Measurements from ENCODE around the gene OMA1.
"Not testable (repeated sequence)": the region's sequence is repeated elsewhere in the genome, so short reads cannot be mapped to it uniquely, and the experiment has no call there.

Gene OMA1

GRCh38 chr1:58528518-58528917, 18.0 kb downstream of the OMA1 start:
- peak; percentile 76 for DNase-seq (ENCODE audit: low read depth)

DNA sequence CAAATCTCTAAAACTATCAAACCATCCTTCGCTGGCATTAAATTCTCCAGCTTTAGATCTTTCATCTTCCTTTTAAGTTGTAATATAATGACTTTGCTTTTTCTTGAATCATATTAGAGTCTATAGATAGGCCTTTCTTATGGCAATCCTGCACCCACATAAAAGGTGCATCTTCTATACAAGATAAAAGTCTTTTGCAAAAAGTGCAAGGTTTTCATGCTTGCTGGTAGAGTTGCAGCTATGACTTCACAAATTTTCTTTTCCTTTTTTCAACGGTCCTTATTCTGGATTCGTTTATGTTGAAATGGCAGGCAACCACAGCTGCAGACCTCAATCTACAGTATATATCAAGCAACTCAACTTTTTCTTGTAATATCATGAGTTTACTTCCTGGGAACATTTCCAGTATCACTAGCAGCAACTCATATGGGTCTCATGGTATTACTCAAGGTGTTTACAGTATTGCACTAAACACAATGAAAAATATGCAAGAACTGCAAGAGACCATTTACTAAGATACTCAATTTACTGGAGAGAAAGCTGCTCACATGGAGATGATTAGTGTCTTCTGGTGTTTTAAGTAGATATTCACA, 22.1 kb downstream of the OMA1 start:
- DNase-seq (ENCODE audit: low read depth), result peak; percentile 2

DNA sequence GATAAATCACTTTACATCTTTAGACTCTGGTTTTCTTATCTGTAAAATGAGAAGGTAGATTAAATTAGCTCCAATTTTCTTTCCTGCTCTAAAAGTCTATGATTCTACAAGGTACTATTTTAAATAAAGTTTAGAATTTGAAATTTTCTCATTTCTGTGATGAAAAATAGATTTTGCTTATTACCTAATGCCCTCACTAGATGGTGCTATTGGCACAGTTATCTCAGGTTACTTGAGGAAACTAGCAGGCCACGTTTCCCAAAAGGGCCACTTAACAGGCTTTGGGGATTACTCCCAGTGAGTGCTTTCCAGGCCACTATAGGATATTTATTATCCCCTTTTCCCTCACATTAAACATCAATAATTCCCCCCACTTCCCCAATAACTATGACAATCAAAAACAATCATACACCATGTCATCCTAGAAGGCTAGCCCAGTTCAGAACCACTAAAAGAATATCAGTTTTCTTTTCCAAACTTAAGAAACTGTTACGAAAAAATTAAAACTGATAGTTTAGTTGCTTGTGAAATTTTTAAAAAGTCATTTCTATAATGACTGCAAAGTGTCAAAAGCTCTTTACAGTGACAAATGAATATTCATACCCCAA, 30.6 kb downstream of the OMA1 start:
- peak; percentile 80 for DNase-seq (ENCODE audit: low read depth)

DNA sequence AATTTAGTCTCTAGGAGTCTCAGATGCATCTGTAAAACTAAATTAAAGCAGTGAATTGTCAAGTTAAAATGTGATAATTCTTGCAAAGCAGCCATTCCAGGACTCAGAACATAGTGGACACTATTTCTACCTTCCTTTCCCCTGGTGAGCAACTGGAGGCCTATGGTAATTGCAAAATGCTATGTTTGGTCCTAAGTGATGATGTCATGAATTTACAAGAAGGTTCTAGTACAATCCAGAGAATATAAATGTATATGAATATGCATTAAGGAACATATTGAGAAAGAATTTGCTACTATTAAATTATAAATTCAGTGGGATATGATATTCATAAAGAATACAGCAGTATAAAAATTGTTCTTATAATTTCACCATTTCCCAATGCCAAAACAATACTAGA, 32.6 kb downstream of the OMA1 start:
- no peak for DNase-seq (ENCODE audit: low read depth)

DNA sequence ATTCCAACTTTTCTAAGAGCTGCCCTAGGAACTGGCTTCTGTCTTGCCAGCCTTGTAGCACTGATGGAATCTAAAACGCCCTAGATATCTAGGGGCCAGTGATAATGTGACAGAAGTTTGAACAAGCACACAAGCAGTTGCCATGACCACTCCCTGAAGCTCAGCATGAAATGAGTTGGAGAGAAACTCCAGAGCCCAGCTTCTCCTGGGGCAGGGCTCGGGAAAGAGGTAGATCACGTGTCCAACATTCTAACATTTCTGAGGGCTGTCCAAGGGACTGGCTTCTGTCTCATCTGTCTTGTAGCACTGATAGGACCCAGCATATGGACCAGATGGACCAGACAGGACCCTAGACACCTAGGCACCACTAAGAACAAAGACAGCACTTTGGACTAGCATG, 37.9 kb downstream of the OMA1 start:
- DNase-seq (ENCODE audit: low read depth), result no peak

GRCh38 chr1:58505286-58505685, 41.2 kb downstream of the OMA1 start:
- no peak for DNase-seq (ENCODE audit: low read depth)

- no peak for DNase-seq (ENCODE audit: low read depth)
These were observed 44.0 kb downstream of the OMA1 start for GRCh38 chr1:58502519-58502918.

- DNase-seq (ENCODE audit: low read depth), result no peak
These were observed 46.5 kb downstream of the OMA1 start for GRCh38 chr1:58500043-58500442.

GRCh38 chr1:58497499-58497898, 49.0 kb downstream of the OMA1 start:
- DNase-seq (ENCODE audit: low read depth), result no peak

DNA sequence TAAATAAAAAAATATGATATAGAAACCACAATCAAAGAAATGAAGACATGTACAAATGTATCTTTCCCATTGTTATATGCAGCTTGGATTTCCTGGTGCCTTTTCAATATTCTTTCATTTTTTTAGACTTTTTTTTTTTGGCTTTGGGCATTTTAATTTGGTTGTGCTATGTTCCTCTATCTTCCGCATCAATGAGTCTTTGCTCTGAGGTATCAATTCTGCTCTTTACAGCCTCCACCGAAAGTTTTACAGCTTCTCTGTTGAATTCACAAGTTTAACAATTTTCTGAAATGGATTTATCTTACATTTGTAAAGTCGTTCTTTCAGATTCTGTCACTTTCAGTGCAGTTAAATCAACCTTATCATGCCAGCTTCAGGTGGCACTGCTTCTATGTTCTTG, 50.5 kb downstream of the OMA1 start:
- DNase-seq (ENCODE audit: low read depth), result no peak

DNA sequence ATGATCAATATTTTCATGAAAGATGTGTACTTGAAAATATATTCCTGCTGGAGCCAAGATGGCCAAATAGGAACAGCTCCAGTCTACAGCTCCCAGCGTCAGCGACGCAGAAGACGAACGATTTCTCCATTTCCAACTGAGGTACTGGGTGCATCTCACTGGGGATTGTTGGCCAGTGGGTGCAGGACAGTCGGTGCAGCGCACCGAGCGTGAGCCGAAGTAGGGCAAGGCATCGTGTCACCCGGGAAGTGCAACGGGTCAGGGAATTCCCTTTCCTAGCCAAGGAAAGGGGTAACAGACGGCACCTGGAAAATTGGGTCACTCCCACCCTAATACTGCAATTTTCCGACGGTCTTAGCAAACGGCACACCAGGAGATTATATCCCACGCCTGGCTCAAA, 57.6 kb downstream of the OMA1 start:
- not testable (repeated sequence) for DNase-seq (ENCODE audit: low read depth)

DNA sequence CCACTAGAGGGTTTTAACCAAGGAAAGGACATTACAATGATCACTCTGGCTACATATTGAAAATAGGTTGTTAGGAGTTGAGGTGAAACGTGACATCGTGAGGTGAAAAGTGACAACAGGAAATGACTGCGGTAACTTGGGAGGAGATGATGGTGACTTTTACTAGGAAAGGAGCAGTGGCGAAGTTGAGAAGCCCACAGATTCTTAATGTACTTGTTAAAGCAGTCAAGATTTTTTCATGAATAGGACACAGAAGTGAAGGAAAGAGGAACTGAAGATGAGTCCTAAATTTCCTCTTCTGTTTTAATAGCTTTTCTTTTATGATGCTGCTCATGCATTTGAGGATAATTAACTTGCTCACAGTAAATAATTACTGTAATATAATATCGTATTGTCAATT, 59.5 kb downstream of the OMA1 start:
- no peak for DNase-seq (ENCODE audit: low read depth)

DNA sequence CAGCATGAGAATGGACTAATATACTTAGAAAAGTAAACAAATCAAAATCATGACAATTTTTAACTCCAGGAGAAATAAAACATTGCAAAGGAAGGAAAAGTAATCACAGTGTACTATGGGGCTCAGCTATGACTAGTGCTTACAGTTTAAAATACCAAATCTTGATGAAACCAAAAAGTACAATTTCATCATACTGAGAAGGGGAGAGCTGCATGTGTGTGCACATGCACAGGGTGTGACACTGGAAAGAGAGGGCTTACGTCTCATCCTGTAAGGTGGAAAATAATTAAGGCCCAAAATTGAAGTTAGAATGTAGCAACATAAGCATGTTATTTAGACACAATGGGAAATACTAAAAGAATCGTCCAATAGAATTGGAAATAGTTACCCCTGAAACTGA, 64.6 kb downstream of the OMA1 start:
- no peak for DNase-seq (ENCODE audit: low read depth)

DNA sequence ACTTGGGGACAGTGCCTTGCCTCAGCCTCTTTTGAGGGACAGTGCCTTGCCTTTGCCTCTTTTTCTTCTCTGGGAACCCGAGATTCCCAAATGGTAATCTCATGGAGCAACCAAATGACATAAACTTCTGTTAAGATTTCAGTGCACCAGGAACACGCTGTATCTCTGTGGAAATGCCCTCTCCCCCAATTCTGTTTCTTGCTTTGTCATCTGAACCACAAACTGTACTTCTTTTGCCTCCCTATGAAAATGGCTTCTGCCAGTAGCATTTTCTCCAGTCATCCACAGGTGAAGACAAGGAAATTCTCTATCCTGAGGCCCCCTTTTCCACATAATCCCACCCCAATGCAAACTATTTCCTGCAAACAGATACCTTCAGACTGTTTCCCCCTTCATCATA, 66.3 kb downstream of the OMA1 start:
- no peak for DNase-seq (ENCODE audit: low read depth)

DNA sequence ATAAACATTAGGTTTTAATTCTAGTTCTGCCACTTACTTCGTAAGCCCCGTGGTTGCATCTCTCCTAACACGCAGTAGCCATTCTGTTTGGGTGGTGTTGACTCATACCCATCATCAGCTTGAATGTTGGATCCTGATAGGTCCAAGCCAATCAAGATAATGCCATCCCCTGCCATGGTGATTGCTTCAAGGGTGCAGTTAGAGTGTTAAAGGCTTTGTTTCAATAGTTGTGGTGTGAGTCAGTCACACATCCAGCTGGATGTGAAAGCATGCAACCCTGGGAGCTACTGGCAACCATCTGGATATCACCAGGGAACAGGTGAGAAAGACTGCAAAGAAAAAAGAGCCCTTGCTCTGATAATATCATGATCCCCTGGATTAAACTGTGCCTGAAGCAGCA, 69.1 kb downstream of the OMA1 start:
- DNase-seq (ENCODE audit: low read depth), result peak; percentile 23

GRCh38 chr1:58476179-58476578, 70.3 kb downstream of the OMA1 start:
- no peak for DNase-seq (ENCODE audit: low read depth)

- DNase-seq (ENCODE audit: low read depth), result no peak
These were observed 77.0 kb downstream of the OMA1 start for GRCh38 chr1:58469476-58469875.

GRCh38 chr1:58469016-58469415, 77.5 kb downstream of the OMA1 start:
- no peak for DNase-seq (ENCODE audit: low read depth)

GRCh38 chr1:58468612-58469011, 77.9 kb downstream of the OMA1 start:
- no peak for DNase-seq (ENCODE audit: low read depth)

DNA sequence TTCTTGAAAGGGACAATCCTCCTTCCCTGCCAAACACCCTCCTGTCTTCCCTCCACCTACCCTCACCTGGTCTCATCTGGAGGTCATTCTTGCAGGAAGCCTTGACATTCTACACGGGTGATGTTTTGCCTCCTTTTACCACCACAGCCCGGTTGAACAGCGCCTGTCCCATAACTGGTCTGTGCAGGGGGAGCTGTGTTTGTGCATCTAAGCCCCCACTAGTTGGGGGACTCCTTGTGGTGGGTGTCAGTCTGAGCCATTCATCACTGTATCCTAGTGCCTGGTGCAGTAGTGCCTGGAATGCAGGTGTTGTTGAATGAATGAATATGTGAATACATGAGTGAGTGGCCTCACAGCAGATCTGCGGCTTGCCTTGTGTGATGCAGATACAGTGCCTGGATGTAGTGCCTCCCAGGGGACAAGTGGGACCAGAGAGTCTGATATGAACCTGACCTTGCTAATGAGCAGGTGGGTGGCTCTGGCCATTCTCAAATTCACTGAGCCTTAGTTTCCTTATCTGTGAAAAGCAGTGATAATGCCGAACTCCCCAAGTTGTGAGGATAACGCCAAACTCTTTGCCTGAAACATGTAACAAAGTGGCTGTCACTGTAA, 79.8 kb downstream of the OMA1 start:
- no peak for DNase-seq (ENCODE audit: low read depth)

GRCh38 chr1:58465825-58466629, 80.5 kb downstream of the OMA1 start:
- DNase-seq (ENCODE audit: low read depth), result peak; percentile 75

- DNase-seq (ENCODE audit: low read depth), result no peak
These were observed 81.3 kb downstream of the OMA1 start for GRCh38 chr1:58465176-58465575.

GRCh38 chr1:58460469-58460868, 86.1 kb downstream of the OMA1 start:
- peak; percentile 55 for DNase-seq (ENCODE audit: low read depth)
